DOHH2 (cell line): ENCODE results near the gene LAMA5.

Experiments used
- H3F3A ChIP-seq: fragments of 200-600 bp; sonication (generic), shearing (Covaris generic); 2 replicates; pipeline ENCODE4 v1.6.0; 2016; ENCODE audit warnings: antibody characterized with exemption, mild to moderate bottlenecking; ENCODE audit not compliant: control insufficient read depth, insufficient read depth
- H3K27ac ChIP-seq: fragments of 200-600 bp; sonication (generic); 2 replicates; pipeline ENCODE4 v1.5.1; 2014; ENCODE audit warnings: low read depth, mild to moderate bottlenecking, low read length, moderate library complexity
- H3K27me3 ChIP-seq: fragments of 200-600 bp; sonication (generic); 2 replicates; pipeline ENCODE4 v1.6.1; 2014; ENCODE audit warnings: mild to moderate bottlenecking, low read length, mixed read lengths; ENCODE audit not compliant: control insufficient read depth
- H3K36me3 ChIP-seq: fragments of 200-600 bp; sonication (generic); 2 replicates; pipeline ENCODE4 v1.6.1; 2014; ENCODE audit warnings: mild to moderate bottlenecking, low read length, moderate library complexity, mixed read lengths; ENCODE audit not compliant: control insufficient read depth
- H3K4me1 ChIP-seq: fragments of 200-600 bp; sonication (generic); 2 replicates; pipeline ENCODE4 v1.6.1; 2014; ENCODE audit warnings: mild to moderate bottlenecking, low read length, mixed read lengths; ENCODE audit not compliant: control insufficient read depth
- H3K4me2 ChIP-seq: fragments of 200-600 bp; sonication (generic); 2 replicates; pipeline ENCODE4 v1.6.0; 2014; ENCODE audit warnings: mild to moderate bottlenecking, low read length, moderate library complexity
- H3K4me3 ChIP-seq: fragments of 200-600 bp; sonication (generic); 2 replicates; pipeline ENCODE4 v1.5.1; 2014; ENCODE audit warnings: mild to moderate bottlenecking, low read length, mixed read lengths
- H3K79me2 ChIP-seq: fragments of 200-600 bp; sonication (generic); 2 replicates; pipeline ENCODE4 v1.6.1; 2014; ENCODE audit warnings: mild to moderate bottlenecking, low read length, mixed read lengths; ENCODE audit not compliant: control insufficient read depth
- H3K9me2 ChIP-seq: fragments of 200-600 bp; sonication (generic); replicated peaks from 2 replicates; pipeline ENCODE4 v1.6.1; 2014; ENCODE audit warnings: mild to moderate bottlenecking, low read length, mixed read lengths; ENCODE audit not compliant: control insufficient read depth
- H3K9me3 ChIP-seq: fragments of 200-600 bp; sonication (generic); 2 replicates; pipeline ENCODE4 v1.6.1; 2014; ENCODE audit warnings: antibody characterized with exemption, low read length, mixed read lengths; ENCODE audit not compliant: control insufficient read depth, insufficient read depth
- H4K20me1 ChIP-seq: fragments of 200-600 bp; sonication (generic); 2 replicates; pipeline ENCODE4 v1.6.0; 2014; ENCODE audit warnings: low read depth, mild to moderate bottlenecking, antibody characterized with exemption, low read length, moderate library complexity; ENCODE audit not compliant: control insufficient read depth, insufficient read depth
- CTCF ChIP-seq: fragments of 200-600 bp; sonication (generic); IDR thresholded peaks from one replicate; pipeline ENCODE4 v1.5.1; 2014; ENCODE audit warnings: antibody characterized with exemption, mild to moderate bottlenecking, low read depth, low read length; ENCODE audit not compliant: poor library complexity, severe bottlenecking
- EZH2phosphoT487 ChIP-seq: fragments of 200-600 bp; sonication (generic); IDR thresholded peaks from 2 replicates; pipeline ENCODE4 v1.6.1; 2017; ENCODE audit warnings: borderline replicate concordance, mild to moderate bottlenecking, antibody characterized with exemption, low read length, moderate library complexity, mixed read lengths

Gene LAMA5

GRCh38 chr20:62266851-62267250 lies 100.3 kb downstream of the LAMA5 start:
- Histone ChIP-seq H3K27me3 (no peaks in the 10 kb centered on the region), H3K4me3 (no peak overlapping the region), H3K9me3 (no peaks in the 10 kb centered on the region), H3F3A (no peaks in the 10 kb centered on the region), H3K36me3 (peaks cover 4% of the 10 kb centered on the region), H3K4me1 (no peaks in the 10 kb centered on the region), H3K27ac (no peak overlapping the region), H3K9me2 (no peaks in the 10 kb centered on the region), H3K79me2 (no peaks in the 10 kb centered on the region), H3K4me2 (no peak overlapping the region), H4K20me1 (no peaks in the 10 kb centered on the region)
- TF ChIP-seq EZH2phosphoT487 (no peak), CTCF (no peak)

- H3K9me3 ChIP-seq: no peaks in the 10 kb centered on the region
- H3K36me3 ChIP-seq: peaks cover 4% of the 10 kb centered on the region
- no peaks in the 10 kb centered on the region for H4K20me1 ChIP-seq
- no peak overlapping the region for H3K27ac ChIP-seq
- no peaks in the 10 kb centered on the region for H3F3A ChIP-seq
- no peak overlapping the region for H3K4me2 ChIP-seq
- no peaks in the 10 kb centered on the region for H3K79me2 ChIP-seq
- no peaks in the 10 kb centered on the region for H3K9me2 ChIP-seq
- no peak for TF ChIP-seq CTCF
- no peak for TF ChIP-seq EZH2phosphoT487
- H3K4me1 ChIP-seq: no peaks in the 10 kb centered on the region
- H3K4me3 ChIP-seq: no peak overlapping the region
- no peaks in the 10 kb centered on the region for H3K27me3 ChIP-seq
These were observed 100.8 kb downstream of the LAMA5 start for GRCh38 chr20:62266340-62266739.

GRCh38 chr20:62265365-62265764 lies 101.7 kb downstream of the LAMA5 start:
- H3K9me2 ChIP-seq: no peaks in the 10 kb centered on the region
- H3K79me2 ChIP-seq: no peaks in the 10 kb centered on the region
- peaks cover 4% of the 10 kb centered on the region for H3K36me3 ChIP-seq
- H3K27me3 ChIP-seq: no peaks in the 10 kb centered on the region
- no peak overlapping the region for H3K4me3 ChIP-seq
- H3K4me1 ChIP-seq: no peaks in the 10 kb centered on the region
- H3F3A ChIP-seq: no peaks in the 10 kb centered on the region
- no peak for TF ChIP-seq EZH2phosphoT487
- TF ChIP-seq CTCF: no peak
- no peak overlapping the region for H3K4me2 ChIP-seq
- no peak overlapping the region for H3K27ac ChIP-seq
- no peaks in the 10 kb centered on the region for H3K9me3 ChIP-seq
- H4K20me1 ChIP-seq: no peaks in the 10 kb centered on the region

GRCh38 chr20:62263396-62263795 lies 103.7 kb downstream of the LAMA5 start:
- no peak overlapping the region for H3K27ac ChIP-seq
- H3K4me3 ChIP-seq: no peak overlapping the region
- no peaks in the 10 kb centered on the region for H3K79me2 ChIP-seq
- no peaks in the 10 kb centered on the region for H3K9me3 ChIP-seq
- peaks cover 4% of the 10 kb centered on the region for H3K36me3 ChIP-seq
- H3K4me1 ChIP-seq: no peaks in the 10 kb centered on the region
- H4K20me1 ChIP-seq: 0 out of 2 replicates have a peak, but pooled peaks cover 4% of the 10 kb centered on the region
- TF ChIP-seq EZH2phosphoT487: no peak
- TF ChIP-seq CTCF: no peak
- H3F3A ChIP-seq: no peaks in the 10 kb centered on the region
- H3K27me3 ChIP-seq: no peaks in the 10 kb centered on the region
- no peak overlapping the region for H3K4me2 ChIP-seq
- no peaks in the 10 kb centered on the region for H3K9me2 ChIP-seq
